Natural killer cell (primary cell): ENCODE results near the gene C11orf86. TPM values are rescaled to one million over a fixed set of nuclear protein-coding genes. Genes with fewer than 3 reads are reported as not detected.

Experiments
- ATAC-seq, 3 donors: fragments of 150-1000 bp in 2 of 3; fragments of 200-7000 bp in 1 of 3; cut with Tn5 transposase; 1 replicate in 1 of 3; 2 replicates in 2 of 3; pipeline ENCODE4 v1.10.0; 2021; ENCODE audit warnings: mild to moderate bottlenecking in 2 of 3, moderate library complexity in 2 of 3
- DNase-seq, 2 donors: peaks; one replicate each; pipeline versions ENCODE4 v3.0.0 to v3.0.0-alpha.2; 2013 to 2021; ENCODE audit warnings: mixed read lengths in 1 of 2
- H3K27ac ChIP-seq: one replicate; pipeline ENCODE4 v1.5.1; 2013; ENCODE audit warnings: mild to moderate bottlenecking, low read length
- H3K27me3 ChIP-seq: one replicate; pipeline ENCODE4 v1.6.1; 2013; ENCODE audit warnings: low read length; ENCODE audit not compliant: control insufficient read depth, insufficient read depth
- H3K36me3 ChIP-seq: one replicate; pipeline ENCODE4 v1.6.1; 2013; ENCODE audit warnings: low read length; ENCODE audit not compliant: control insufficient read depth, insufficient read depth
- H3K4me1 ChIP-seq: one replicate; pipeline ENCODE4 v1.6.1; 2013; ENCODE audit warnings: low read length; ENCODE audit not compliant: control insufficient read depth, insufficient read depth
- H3K4me3 ChIP-seq: one replicate; pipeline ENCODE4 v1.5.1; 2013; ENCODE audit warnings: low read length
- H3K9me3 ChIP-seq: one replicate; pipeline ENCODE4 v1.6.1; 2013; ENCODE audit warnings: low read length; ENCODE audit not compliant: control insufficient read depth, insufficient read depth
- H3K27ac Mint-ChIP-seq, 2 donors: one replicate each; pipeline ENCODE4 v1.8.0; 2022; ENCODE audit warnings: mild to moderate bottlenecking in 2 of 2, mixed read lengths in 2 of 2, moderate library complexity in 1 of 2
- H3K27me3 Mint-ChIP-seq, 2 donors: one replicate each; pipeline ENCODE4 v1.8.0; 2022; ENCODE audit warnings: low read depth in 2 of 2, mixed read lengths in 2 of 2
- H3K36me3 Mint-ChIP-seq: one replicate; pipeline ENCODE4 v1.8.0; 2022; ENCODE audit warnings: mixed read lengths
- H3K4me1 Mint-ChIP-seq, 2 donors: one replicate each; pipeline ENCODE4 v1.8.0; 2022; ENCODE audit warnings: mixed read lengths in 2 of 2
- H3K4me3 Mint-ChIP-seq: one replicate; pipeline ENCODE4 v1.8.0; 2022; ENCODE audit warnings: mild to moderate bottlenecking, moderate library complexity, mixed read lengths
- H3K9me3 Mint-ChIP-seq, 2 donors: one replicate each; pipeline ENCODE4 v1.8.0; 2022; ENCODE audit warnings: mixed read lengths in 2 of 2
- WGBS: methylation state at CpG from one replicate; pipeline ENCODE4 v1.1.7; 2013; ENCODE audit warnings: missing lambda C conversion rate; ENCODE audit not compliant: insufficient coverage; 5-methylcytosine and 5-hydroxymethylcytosine counted together
- intact Hi-C: fragments of 100-400 bp; cut with micrococcal nuclease; formaldehyde crosslinking; loops from one replicate; pipeline ENCODE4 v1.14.2; 2022
- total RNA-seq, 4 donors: library from RNA; stranded (reverse); fragments of 120-200 nt in 1 of 4; gene quantifications; one replicate each; pipeline versions ENCODE4 v1.2.3 to v1.2.4, GENCODE V29; 2013 to 2022
- TF ChIP-seq, protein P1 (sequence below): fragments of 200-600 bp; IDR thresholded peaks from one replicate; pipeline ENCODE4 v1.8.0; 2022; ENCODE audit warnings: antibody characterized with exemption

C11orf86 gene
- total RNA-seq, 3 donors from 2014 or later (not counting 1 experiment from before 2014, with no cell fraction given): not detected

DNA sequence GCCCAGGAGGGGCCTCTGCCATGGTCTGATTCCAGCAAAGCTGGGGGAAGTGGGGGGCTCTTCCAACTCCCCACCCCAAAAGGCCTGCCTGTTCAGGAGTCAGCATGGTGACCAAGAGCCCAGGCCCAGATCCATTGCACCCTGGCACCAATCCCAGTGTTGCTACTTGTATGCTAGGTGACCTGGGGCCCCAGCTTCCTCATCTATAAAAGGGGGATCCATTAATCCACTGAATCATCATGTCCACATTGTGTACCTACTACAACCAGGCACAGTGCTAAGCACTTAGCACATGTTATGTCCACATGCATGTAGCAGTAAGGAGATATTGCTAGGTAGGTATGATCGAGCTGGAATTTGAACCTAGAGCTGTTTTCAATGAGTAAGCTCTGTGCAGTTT lies 49.9 kb downstream of the C11orf86 start:
- H3K4me3 Mint-ChIP-seq: peak overlapping the region; percentile 65
- Histone ChIP-seq H3K27me3 (peaks cover 20% of the 10 kb centered on the region), H3K27ac (no peak overlapping the region), H3K4me3 (no peak overlapping the region), H3K36me3 (no peaks in the 10 kb centered on the region), H3K9me3 (no peaks in the 10 kb centered on the region), H3K4me1 (peaks cover 33% of the 10 kb centered on the region)
- TF ChIP-seq, protein P1, sequence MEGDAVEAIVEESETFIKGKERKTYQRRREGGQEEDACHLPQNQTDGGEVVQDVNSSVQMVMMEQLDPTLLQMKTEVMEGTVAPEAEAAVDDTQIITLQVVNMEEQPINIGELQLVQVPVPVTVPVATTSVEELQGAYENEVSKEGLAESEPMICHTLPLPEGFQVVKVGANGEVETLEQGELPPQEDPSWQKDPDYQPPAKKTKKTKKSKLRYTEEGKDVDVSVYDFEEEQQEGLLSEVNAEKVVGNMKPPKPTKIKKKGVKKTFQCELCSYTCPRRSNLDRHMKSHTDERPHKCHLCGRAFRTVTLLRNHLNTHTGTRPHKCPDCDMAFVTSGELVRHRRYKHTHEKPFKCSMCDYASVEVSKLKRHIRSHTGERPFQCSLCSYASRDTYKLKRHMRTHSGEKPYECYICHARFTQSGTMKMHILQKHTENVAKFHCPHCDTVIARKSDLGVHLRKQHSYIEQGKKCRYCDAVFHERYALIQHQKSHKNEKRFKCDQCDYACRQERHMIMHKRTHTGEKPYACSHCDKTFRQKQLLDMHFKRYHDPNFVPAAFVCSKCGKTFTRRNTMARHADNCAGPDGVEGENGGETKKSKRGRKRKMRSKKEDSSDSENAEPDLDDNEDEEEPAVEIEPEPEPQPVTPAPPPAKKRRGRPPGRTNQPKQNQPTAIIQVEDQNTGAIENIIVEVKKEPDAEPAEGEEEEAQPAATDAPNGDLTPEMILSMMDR: no peak
- H3K4me1 Mint-ChIP-seq: peaks cover 12 to 29% of the 10 kb centered on the region in 2 donors
- H3K27me3 Mint-ChIP-seq: peaks cover 25% of the 10 kb centered on the region in 2 donors
- H3K36me3 Mint-ChIP-seq: no peaks in the 10 kb centered on the region
- WGBS: 54% methylated on average over 1 of the region's 1 CpG
- DNase-seq: peak in 1 of 2 donors; percentile 25
- intact Hi-C loops: no loop called here
- peak in 1 of 3 donors; percentile 19 for ATAC-seq
- H3K9me3 Mint-ChIP-seq: no peaks in the 10 kb centered on the region
- H3K27ac Mint-ChIP-seq: no peak overlapping the region

DNA sequence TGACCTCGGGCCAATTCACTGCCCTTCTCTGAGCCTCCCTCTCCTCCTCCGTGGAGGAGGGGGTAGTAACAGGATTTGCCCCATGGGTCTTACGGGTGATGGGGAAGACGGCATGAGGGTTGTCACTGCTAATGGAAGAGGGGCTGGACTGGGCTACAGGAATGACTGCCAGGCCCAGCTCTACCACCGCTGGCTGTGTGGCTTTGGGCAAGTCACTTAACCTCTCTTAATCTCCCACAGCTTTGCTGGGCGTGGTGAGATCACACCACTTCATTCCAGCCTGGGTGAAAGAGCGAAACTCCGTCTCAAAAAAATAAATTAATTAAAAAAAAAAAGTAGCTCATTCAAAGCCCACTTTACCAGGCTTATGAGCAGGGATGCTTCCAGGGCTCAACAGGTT lies 50.6 kb downstream of the C11orf86 start:
- intact Hi-C loops: no loop called here
- Mint-ChIP-seq H3K36me3 (no peaks in the 10 kb centered on the region), H3K9me3 (no peaks in the 10 kb centered on the region), H3K4me1 (peaks cover 12 to 29% of the 10 kb centered on the region in 2 donors), H3K4me3 (no peak overlapping the region), H3K27ac (no peak overlapping the region), H3K27me3 (peaks cover 23 to 24% of the 10 kb centered on the region in 2 donors)
- H3K27ac ChIP-seq: no peak overlapping the region
- no peak for DNase-seq
- H3K36me3 ChIP-seq: no peaks in the 10 kb centered on the region
- H3K9me3 ChIP-seq: no peaks in the 10 kb centered on the region
- TF ChIP-seq, protein P1: no peak
- 68% methylated on average over 5 of the region's 8 CpGs for WGBS
- peaks cover 20% of the 10 kb centered on the region for H3K27me3 ChIP-seq
- no peak overlapping the region for H3K4me3 ChIP-seq
- ATAC-seq: no peak
- peaks cover 33% of the 10 kb centered on the region for H3K4me1 ChIP-seq

Other genes with a start within 250 kb of the C11orf86 start
- 1 to 10 TPM in 1 of 3 donors, not detected in 2; 1.1 TPM for gene SPTBN2, start 246.1 kb upstream of the C11orf86 start, total RNA-seq
- 10 to 100 TPM; 41.3 to 47.0 (median 41.7) TPM for gene RCE1, start 131.9 kb upstream of the C11orf86 start, total RNA-seq
- gene LRFN4, start 118.2 kb upstream of the C11orf86 start, total RNA-seq: 1 to 10 TPM; 1.2 to 3.4 (median 2.0) TPM
- 1 to 10 TPM; 4.1 to 5.9 (median 4.6) TPM for gene PC, start 16.9 kb upstream of the C11orf86 start, total RNA-seq
- gene SYT12, start 47.8 kb downstream of the C11orf86 start, total RNA-seq: not detected
- gene RHOD, start 81.5 kb downstream of the C11orf86 start, total RNA-seq: not detected
- 100 to 1,000 TPM; 268 to 312 (median 283) TPM for gene KDM2A, start 144.0 kb downstream of the C11orf86 start, total RNA-seq